GM19324 (cell line): ENCODE measurements around the gene RNH1.

Source experiments
- ATAC-seq: cut with Tn5 transposase; IDR thresholded peaks from one replicate; pipeline ENCODE4 v1.9.1; 2021; ENCODE audit warnings: mild to moderate bottlenecking, moderate library complexity; ENCODE audit not compliant: unreplicated experiment, low FRiP score

Gene RNH1

GRCh38 chr11:445765-446588, 61.1 kb downstream of the RNH1 start:
- ATAC-seq: no peak
